Measurements from ENCODE around the gene SLC30A2. TPM values are rescaled to one million over a fixed set of nuclear protein-coding genes. Genes with fewer than 3 reads are reported as not detected.

The SLC30A2 gene
- polyA plus RNA-seq, 1 experiment: not detected

GRCh38 chr1:26041401-26041800, 4.5 kb downstream of the SLC30A2 start:
- ChIA-PET POLR2A (no interaction called here), CTCF (interaction anchor here (0.5 to 2.2 kb wide), 5 partner anchors 103 to 556 kb away, joined by 3 to 7 read pairs (median 4); no protein-coding TSS in a partner anchor)
- no peak for TF ChIP-seq CTCF (IDR thresholded peaks at IDR 0.05; ENCODE audit: insufficient read depth, low read depth, low read length)
- DNase-seq (ENCODE audit: low read depth): no peak
- Histone ChIP-seq H3K4me3 (ENCODE audit: low read depth, low read length) (no peak overlapping the region), H3K36me3 (ENCODE audit: control insufficient read depth, insufficient read depth, low read length) (no peaks in the 10 kb centered on the region), H3K27me3 (ENCODE audit: control insufficient read depth, insufficient read depth, low read length) (peaks cover 30% of the 10 kb centered on the region)

GRCh38 chr1:26038904-26039303, 7.0 kb downstream of the SLC30A2 start:
- no peaks in the 10 kb centered on the region for H3K36me3 ChIP-seq (ENCODE audit: control insufficient read depth, insufficient read depth, low read length)
- no peak overlapping the region for H3K4me3 ChIP-seq (ENCODE audit: low read depth, low read length)
- CTCF ChIA-PET: interaction anchor here (1.0 kb wide), 1 partner anchor 131 kb away, joined by 4 read pairs; the partner anchor contains the start of gene ZNF593
- TF ChIP-seq CTCF (IDR thresholded peaks at IDR 0.05; ENCODE audit: insufficient read depth, low read depth, low read length): no peak
- no peak for DNase-seq (ENCODE audit: low read depth)
- H3K27me3 ChIP-seq (ENCODE audit: control insufficient read depth, insufficient read depth, low read length): peaks cover 14% of the 10 kb centered on the region
- POLR2A ChIA-PET: no interaction called here

- no peak for DNase-seq (ENCODE audit: low read depth)
- TF ChIP-seq CTCF (IDR thresholded peaks at IDR 0.05; ENCODE audit: insufficient read depth, low read depth, low read length): no peak
- H3K27me3 ChIP-seq (ENCODE audit: control insufficient read depth, insufficient read depth, low read length): peaks cover 11% of the 10 kb centered on the region
- ChIA-PET POLR2A (no interaction called here), CTCF (no interaction called here)
- no peak overlapping the region for H3K4me3 ChIP-seq (ENCODE audit: low read depth, low read length)
- no peaks in the 10 kb centered on the region for H3K36me3 ChIP-seq (ENCODE audit: control insufficient read depth, insufficient read depth, low read length)
Measured at GRCh38 chr1:26038477-26038876, 7.4 kb downstream of the SLC30A2 start.

- H3K36me3 ChIP-seq (ENCODE audit: control insufficient read depth, insufficient read depth, low read length): no peaks in the 10 kb centered on the region
- CTCF ChIA-PET: no interaction called here
- POLR2A ChIA-PET: no interaction called here
- TF ChIP-seq CTCF (IDR thresholded peaks at IDR 0.05; ENCODE audit: insufficient read depth, low read depth, low read length): no peak
- no peak overlapping the region for H3K4me3 ChIP-seq (ENCODE audit: low read depth, low read length)
- peaks cover 10% of the 10 kb centered on the region for H3K27me3 ChIP-seq (ENCODE audit: control insufficient read depth, insufficient read depth, low read length)
- no peak for DNase-seq (ENCODE audit: low read depth)
Measured at GRCh38 chr1:26037904-26038303, 8.0 kb downstream of the SLC30A2 start.

- TF ChIP-seq CTCF (IDR thresholded peaks at IDR 0.05; ENCODE audit: insufficient read depth, low read depth, low read length): no peak
- Histone ChIP-seq H3K36me3 (ENCODE audit: control insufficient read depth, insufficient read depth, low read length) (no peaks in the 10 kb centered on the region), H3K4me3 (ENCODE audit: low read depth, low read length) (no peak overlapping the region), H3K27me3 (ENCODE audit: control insufficient read depth, insufficient read depth, low read length) (peaks cover 9% of the 10 kb centered on the region)
- ChIA-PET POLR2A (interaction anchor here (0.6 kb wide), 1 partner anchor 199 kb away, joined by 3 read pairs; no protein-coding TSS in a partner anchor), CTCF (interaction anchor here (0.5 to 5.4 kb wide), 31 partner anchors 9 to 430 kb away, joined by 3 to 90 read pairs (median 5); partner anchors contain the start of genes EXTL1, PAFAH2, SLC30A2 and ZNF593)
- no peak for DNase-seq (ENCODE audit: low read depth)
Measured at GRCh38 chr1:26036756-26037281, 9.1 kb downstream of the SLC30A2 start.

All from BJ (cell line).